Right cardiac atrium (tissue), 5 donors: ENCODE measurements around the gene ITPRIP. TPM values are rescaled to one million over a fixed set of nuclear protein-coding genes. Genes with fewer than 3 reads are reported as not detected.

Experiments used
- ATAC-seq, 2 donors: fragments of 200-7000 bp; cut with Tn5 transposase; one replicate each; pipeline versions ENCODE4 v1.8.0 to v1.9.1; 2020; ENCODE audit warnings: moderate library complexity in 2 of 2, mild to moderate bottlenecking in 1 of 2
- DNase-seq, 3 donors: peaks; one replicate each; pipeline ENCODE4 v3.0.0-alpha.2; 2020
- H3K27ac ChIP-seq: one replicate; pipeline ENCODE4 v1.5.1; 2013; ENCODE audit warnings: mild to moderate bottlenecking, low read length, control low read depth, moderate library complexity
- H3K27me3 ChIP-seq: one replicate; pipeline ENCODE4 v1.6.1; 2013; ENCODE audit not compliant: control insufficient read depth, insufficient read depth
- H3K4me1 ChIP-seq: one replicate; pipeline ENCODE4 v1.6.1; 2013; ENCODE audit warnings: low read length; ENCODE audit not compliant: control insufficient read depth, insufficient read depth
- H3K4me3 ChIP-seq: one replicate; pipeline ENCODE4 v1.5.1; 2013; ENCODE audit warnings: low read length, control low read depth
- H3K9me3 ChIP-seq: one replicate; pipeline ENCODE4 v1.6.1; 2013; ENCODE audit warnings: low read length; ENCODE audit not compliant: control insufficient read depth
- WGBS: extraction: QIAGEN DNeasy Blood & Tissue Kit; methylation state at CpG from one replicate; pipeline ENCODE4 v1.1.7; 2013; 5-methylcytosine and 5-hydroxymethylcytosine counted together
- intact Hi-C, 4 donors: fragments of 100-400 bp; cut with DNase I; formaldehyde crosslinking; loops; one replicate each; pipeline versions ENCODE4 v1.11.0 to v1.14.0; 2022 to 2023
- polyA plus RNA-seq: library from polyadenylated mRNA; stranded (reverse); fragments of 200-250 nt; gene quantifications from one replicate; pipeline ENCODE4 v1.2.3, GENCODE V29; 2013
- total RNA-seq, 4 donors: library from RNA; stranded (reverse); fragmentation: NEBNext Ultra II Directional; extraction: Animal tissue kit (Norgen Biotek cat#: 25700); gene quantifications; one replicate each; pipeline ENCODE4 v1.2.1, GENCODE V29; 2021
- donor health status: healthy with polysubstance abuse.
- donor health status: DM: no; HTN: yes; CAD: no.
- donor health status: DM: no; HTN: no; CAD: no.
- donor health status: DM: no; HTN: yes; CAD: no; lungs with severe emphysema.
- donor health status: DM: yes; HTN: yes; CAD: no.

Gene ITPRIP
- total and polyA plus RNA-seq, 5 donors: 29.1 to 83.3 (median 42.7) TPM

DNA sequence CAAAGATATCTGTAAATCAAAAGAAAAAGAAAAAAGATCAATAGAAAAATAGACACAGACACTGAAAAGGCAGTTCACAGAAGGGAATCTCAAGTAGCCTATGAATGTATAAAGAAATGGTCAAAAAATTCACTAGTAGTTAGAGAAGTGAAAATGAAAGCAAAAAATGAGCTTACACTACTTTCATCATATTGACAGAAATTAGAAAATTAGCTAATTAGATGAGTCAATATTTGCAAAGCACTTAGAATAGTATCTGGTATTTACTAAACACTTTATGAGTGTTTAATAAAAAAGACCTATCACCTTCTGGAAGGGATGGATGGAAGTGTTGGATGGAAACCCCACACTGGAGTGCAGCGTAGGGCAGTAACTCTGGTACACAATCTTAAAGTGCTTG is 13.7 kb upstream of the ITPRIP start:
- Histone ChIP-seq H3K4me3 (no peak overlapping the region), H3K27me3 (no peaks in the 10 kb centered on the region), H3K27ac (no peak overlapping the region), H3K4me1 (peaks cover 3% of the 10 kb centered on the region), H3K9me3 (no peaks in the 10 kb centered on the region)
- ATAC-seq: no peak
- no peak for DNase-seq
- intact Hi-C loops: loop anchor here (2.0 to 5.0 kb wide), 3 partner anchors 50 to 61 kb away; no protein-coding TSS in a partner anchor
- WGBS: 86% methylated on average over 1 of the region's 1 CpG

DNA sequence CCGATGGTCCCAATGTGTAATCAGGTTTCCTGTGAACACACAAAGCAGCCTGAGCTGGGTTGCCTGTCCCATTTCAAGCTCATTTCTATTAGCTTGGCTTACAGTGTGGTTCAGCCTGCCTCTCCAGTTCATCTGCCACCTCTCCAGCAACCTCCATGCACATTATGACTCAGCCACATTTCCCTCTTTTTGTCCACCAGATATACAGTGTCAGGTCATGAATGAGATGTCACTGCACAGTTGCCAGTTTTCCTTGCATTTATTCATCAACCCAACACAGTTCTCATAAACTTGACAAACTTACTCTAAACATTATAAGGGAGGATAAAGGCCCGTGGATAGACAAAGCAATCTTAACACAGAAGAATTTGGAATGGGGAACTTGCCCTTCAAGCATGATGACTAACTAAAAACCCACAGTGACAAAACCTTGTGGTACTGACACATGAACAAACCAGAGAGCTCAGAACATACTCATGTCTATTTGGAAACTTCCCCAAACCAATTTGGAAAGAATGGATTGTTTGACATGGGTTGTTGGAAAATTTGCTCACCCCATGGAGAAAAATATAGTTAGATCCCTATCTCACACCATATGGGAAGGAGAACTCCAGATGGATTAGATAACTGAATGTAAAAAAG is 12.9 kb upstream of the ITPRIP start:
- intact Hi-C loops: loop anchor here (2.0 to 5.0 kb wide), 3 partner anchors 49 to 60 kb away; no protein-coding TSS in a partner anchor

GRCh38 chr10:104350127-104350635 is 11.9 kb upstream of the ITPRIP start:
- Histone ChIP-seq H3K9me3 (no peaks in the 10 kb centered on the region), H3K4me3 (no peak overlapping the region), H3K4me1 (peaks cover 3% of the 10 kb centered on the region), H3K27ac (peak overlapping the region; percentile 53), H3K27me3 (no peaks in the 10 kb centered on the region)
- 28% methylated on average over 6 of the region's 6 CpGs for WGBS
- peak; percentile 66 to 69 for ATAC-seq
- DNase-seq: no peak
- intact Hi-C loops: loop anchor here (2.0 to 5.0 kb wide), 3 partner anchors 48 to 59 kb away; no protein-coding TSS in a partner anchor

More for the DNA sequence above, 12.9 kb upstream of the ITPRIP start:
- 64% methylated on average over 2 of the region's 2 CpGs for WGBS
- no peaks in the 10 kb centered on the region for H3K27me3 ChIP-seq
- no peak overlapping the region for H3K27ac ChIP-seq
- H3K4me3 ChIP-seq: no peak overlapping the region
- DNase-seq: no peak
- ATAC-seq: no peak
- no peaks in the 10 kb centered on the region for H3K9me3 ChIP-seq
- H3K4me1 ChIP-seq: peaks cover 3% of the 10 kb centered on the region

DNA sequence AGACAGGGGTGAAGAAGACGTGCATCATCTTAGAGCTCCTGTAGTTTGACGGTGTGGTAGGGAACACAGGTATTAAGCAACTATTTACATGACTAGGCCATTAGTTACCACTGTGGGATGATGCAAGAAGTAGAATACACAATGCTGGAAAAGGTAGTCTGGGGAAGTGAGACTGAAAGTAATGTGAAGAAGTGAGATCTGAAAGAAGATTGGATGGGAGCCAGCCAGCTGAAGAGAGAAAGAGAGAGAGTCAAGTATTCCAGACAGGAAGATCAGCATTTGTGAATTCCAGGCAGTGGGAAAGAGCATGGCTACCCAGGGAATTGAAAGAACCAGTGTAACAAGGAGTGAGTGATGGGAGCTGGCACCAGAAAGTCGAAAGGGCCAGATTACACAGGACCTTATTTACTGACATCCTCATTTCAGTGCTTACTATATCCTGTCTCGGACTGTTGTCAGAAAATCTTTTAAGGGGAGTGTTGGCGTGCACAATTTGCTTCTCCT is 11.4 kb upstream of the ITPRIP start:
- H3K27me3 ChIP-seq: no peaks in the 10 kb centered on the region
- peak overlapping the region; percentile 53 for H3K27ac ChIP-seq
- DNase-seq (no peak), ATAC-seq (peak; percentile 2 to 4)
- no peak overlapping the region for H3K4me3 ChIP-seq
- no peaks in the 10 kb centered on the region for H3K9me3 ChIP-seq
- WGBS: 28% methylated on average over 5 of the region's 5 CpGs
- peaks cover 3% of the 10 kb centered on the region for H3K4me1 ChIP-seq
- intact Hi-C loops: loop anchor here (2.0 to 5.0 kb wide), 5 partner anchors 37 to 59 kb away; no protein-coding TSS in a partner anchor

DNA sequence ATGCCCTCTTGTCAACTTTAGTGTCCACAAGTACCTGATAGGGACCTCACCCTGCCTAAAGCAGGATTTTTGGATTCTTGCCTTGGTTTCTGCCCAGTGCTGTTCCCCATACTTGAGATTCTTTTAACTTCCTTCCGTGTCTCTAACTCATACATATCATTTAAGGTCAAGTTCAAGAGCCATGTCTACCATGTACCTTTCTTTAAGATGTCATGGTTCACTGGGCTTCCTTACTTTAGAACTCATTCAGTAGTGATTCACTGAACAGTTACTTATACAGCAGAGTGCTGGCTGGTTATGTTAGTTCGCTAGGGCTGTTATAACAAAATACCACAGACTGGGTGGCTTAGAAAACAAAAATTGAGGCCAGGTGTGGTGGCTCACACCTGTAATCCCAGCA is 10.3 kb upstream of the ITPRIP start:
- Histone ChIP-seq H3K27ac (no peak overlapping the region), H3K27me3 (no peaks in the 10 kb centered on the region), H3K9me3 (no peaks in the 10 kb centered on the region), H3K4me3 (no peak overlapping the region), H3K4me1 (no peaks in the 10 kb centered on the region)
- DNase-seq (no peak), ATAC-seq (no peak)
- intact Hi-C loops: loop anchor here in 2 of 4 donors (5.0 kb wide), 2 partner anchors 36 to 41 kb away; no protein-coding TSS in a partner anchor
- WGBS: 76% methylated on average over 2 of the region's 2 CpGs

DNA sequence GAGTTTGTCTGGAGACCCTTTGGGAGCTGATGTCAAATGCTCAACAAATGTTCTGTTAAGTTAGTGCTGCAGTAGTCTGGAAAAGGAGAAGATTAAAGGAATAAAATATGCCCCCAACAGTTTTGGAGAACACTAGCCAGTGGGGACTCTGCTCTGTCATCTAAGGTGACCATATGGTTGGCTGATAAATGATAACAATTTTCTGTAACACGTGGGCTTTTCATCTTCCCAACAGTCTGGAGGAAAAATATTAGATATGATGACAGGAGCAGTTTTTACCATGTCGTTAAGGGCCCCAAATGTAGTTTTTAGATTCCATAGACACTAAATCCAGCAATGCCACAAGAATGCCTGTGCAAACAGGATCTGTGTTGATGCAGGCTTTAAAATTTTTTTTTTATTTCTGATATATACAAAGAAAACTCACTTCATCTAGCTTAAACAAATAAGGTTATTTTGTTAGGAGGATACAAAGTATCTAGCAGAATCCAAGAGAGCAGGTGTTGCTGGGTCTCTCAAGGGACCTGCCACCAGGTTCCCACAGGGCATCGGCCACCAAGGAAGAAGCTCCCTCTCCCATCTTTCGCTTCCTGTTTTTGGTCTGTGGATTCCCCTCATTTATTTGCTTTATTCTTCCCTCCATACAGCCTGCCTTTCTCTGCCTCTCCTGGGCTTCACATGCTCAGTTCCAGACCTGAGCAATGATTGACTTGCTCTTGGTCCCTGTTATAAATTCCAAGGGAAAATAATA is 9.2 kb upstream of the ITPRIP start:
- 76% methylated on average over 4 of the region's 4 CpGs for WGBS
- no peak overlapping the region for H3K4me3 ChIP-seq
- H3K27ac ChIP-seq: no peak overlapping the region
- intact Hi-C loops: loop anchor here in 2 of 4 donors (5.0 kb wide), 2 partner anchors 35 to 40 kb away; no protein-coding TSS in a partner anchor
- no peaks in the 10 kb centered on the region for H3K4me1 ChIP-seq
- DNase-seq (no peak), ATAC-seq (no peak)
- H3K9me3 ChIP-seq: no peaks in the 10 kb centered on the region
- no peaks in the 10 kb centered on the region for H3K27me3 ChIP-seq

GRCh38 chr10:104345941-104346340 is 7.7 kb upstream of the ITPRIP start:
- ATAC-seq: no peak
- intact Hi-C loops: loop anchor here in 2 of 4 donors (5.0 kb wide), 2 partner anchors 34 to 39 kb away; no protein-coding TSS in a partner anchor

GRCh38 chr10:104345515-104345914 is 7.2 kb upstream of the ITPRIP start:
- Histone ChIP-seq H3K27me3 (no peaks in the 10 kb centered on the region), H3K9me3 (no peaks in the 10 kb centered on the region), H3K27ac (no peak overlapping the region), H3K4me3 (no peak overlapping the region), H3K4me1 (peaks cover 4% of the 10 kb centered on the region)
- no peak for DNase-seq
- ATAC-seq: no peak
- intact Hi-C loops: loop anchor here in 2 of 4 donors (5.0 kb wide), 2 partner anchors 33 to 38 kb away; no protein-coding TSS in a partner anchor

More at GRCh38 chr10:104345941-104346340, 7.7 kb upstream of the ITPRIP start:
- Histone ChIP-seq H3K9me3 (no peaks in the 10 kb centered on the region), H3K4me1 (peaks cover under 1% of the 10 kb centered on the region), H3K27ac (no peak overlapping the region), H3K4me3 (no peak overlapping the region), H3K27me3 (no peaks in the 10 kb centered on the region)
- DNase-seq: no peak
- WGBS: 64% methylated on average over 4 of the region's 4 CpGs

DNA sequence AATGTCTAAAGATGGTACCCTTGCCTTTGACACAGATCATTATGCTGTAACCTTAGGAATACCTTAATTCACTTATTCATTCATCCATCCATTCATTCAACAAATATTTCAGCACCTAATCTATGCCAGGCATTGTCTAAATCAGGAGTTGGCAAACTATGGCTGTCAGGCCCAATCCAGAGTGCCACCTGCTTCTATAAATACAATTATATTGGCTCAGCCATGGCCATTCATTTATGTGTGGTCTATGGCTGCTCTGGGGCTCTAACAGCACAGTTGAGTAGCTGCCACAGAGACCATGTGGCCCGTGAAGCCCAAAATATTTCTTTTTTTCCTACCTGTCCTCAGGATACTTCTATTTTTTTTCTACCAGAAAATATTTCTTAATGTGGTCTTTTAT is 6.0 kb upstream of the ITPRIP start:
- ATAC-seq (no peak), DNase-seq (no peak)
- no peaks in the 10 kb centered on the region for H3K9me3 ChIP-seq
- H3K4me1 ChIP-seq: peaks cover 6% of the 10 kb centered on the region
- no peak overlapping the region for H3K4me3 ChIP-seq
- no peaks in the 10 kb centered on the region for H3K27me3 ChIP-seq
- intact Hi-C loops: no loop called here
- 77% methylated on average over 1 of the region's 1 CpG for WGBS
- H3K27ac ChIP-seq: no peak overlapping the region

- Histone ChIP-seq H3K27me3 (no peaks in the 10 kb centered on the region), H3K4me1 (peaks cover 6% of the 10 kb centered on the region), H3K9me3 (no peaks in the 10 kb centered on the region), H3K27ac (peak overlapping the region; percentile 88), H3K4me3 (no peak overlapping the region)
- no peak for ATAC-seq
- WGBS: 23% methylated on average over 3 of the region's 3 CpGs
- DNase-seq: no peak
- intact Hi-C loops: no loop called here
These were observed 4.7 kb upstream of the ITPRIP start for GRCh38 chr10:104342941-104343411.
